ENCODE data around the gene NXPH4.

NXPH4 gene

GRCh38 chr12:57244312-57244696 is 27.7 kb downstream of the NXPH4 start:
- no peak for DNase-seq

- no peak for DNase-seq
Measured at GRCh38 chr12:57247041-57247440, 30.4 kb downstream of the NXPH4 start.

DNA sequence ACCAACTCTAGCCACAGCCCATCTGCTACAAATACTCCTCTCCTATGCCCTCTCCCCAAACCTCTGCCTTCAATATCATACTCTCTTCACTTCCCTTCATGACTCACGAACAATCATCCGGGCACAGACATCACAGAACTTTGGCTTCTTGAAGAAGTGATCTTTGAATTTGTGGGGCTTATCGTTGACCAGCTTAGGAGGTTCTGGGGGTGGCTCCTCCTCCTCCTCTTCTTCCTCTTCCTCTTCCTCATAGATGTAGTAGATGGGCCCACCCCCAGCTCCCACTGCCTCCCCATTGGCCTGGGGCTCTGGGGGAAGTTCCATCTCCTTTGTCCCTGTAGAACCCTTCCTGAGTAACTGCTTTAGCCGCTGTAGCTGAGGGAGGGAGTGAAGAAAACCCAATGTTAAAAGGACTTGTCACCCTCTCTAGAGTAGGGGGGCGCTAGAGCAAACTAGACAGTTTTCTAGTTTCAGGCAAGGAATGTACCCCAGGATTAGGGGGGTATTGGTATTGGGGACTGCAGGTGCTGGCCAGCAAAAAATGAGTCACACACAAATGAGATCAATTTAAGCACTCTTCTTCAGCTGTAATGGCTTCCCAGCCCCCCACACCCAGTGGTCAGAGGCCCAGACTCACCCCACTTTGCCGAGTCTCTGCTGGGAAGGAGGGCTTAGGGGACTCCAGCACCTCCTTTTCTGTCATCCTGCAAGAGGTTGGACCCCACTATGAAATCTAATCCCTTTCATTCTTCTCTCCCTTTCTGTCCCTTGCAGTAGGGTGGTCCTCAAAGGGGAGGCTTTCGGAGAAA is 32.5 kb downstream of the NXPH4 start:
- no peak for DNase-seq

DNA sequence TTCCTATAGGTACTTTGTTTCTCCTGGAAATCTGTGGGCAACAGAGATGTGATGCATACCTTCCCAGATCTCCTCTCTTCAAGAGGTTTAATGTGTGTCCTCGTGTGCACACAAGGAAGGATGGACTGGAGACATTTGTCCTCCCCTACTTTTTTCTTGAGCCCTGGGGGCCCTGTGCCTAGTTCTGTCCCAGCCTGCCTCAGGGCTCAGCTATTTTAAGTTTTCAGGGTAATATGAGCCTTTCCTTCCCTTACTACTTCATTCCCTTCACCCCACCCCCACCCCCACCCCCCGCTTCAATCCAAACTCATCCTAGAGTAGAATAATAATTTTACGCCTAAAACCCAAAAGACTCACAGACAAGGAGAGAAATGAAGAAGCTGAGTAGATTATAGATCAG is 33.9 kb downstream of the NXPH4 start:
- no peak for DNase-seq

GRCh38 chr12:57250956-57251355 is 34.4 kb downstream of the NXPH4 start, which contains the start of gene STAC3:
Gene STAC3 (minus strand): TSS chr12:57251187. CDS start chr12:57249636, 1,551 bp downstream.
- no peak for DNase-seq

- DNase-seq = no peak
Measured at GRCh38 chr12:57254506-57255280, 38.1 kb downstream of the NXPH4 start.

- DNase-seq = no peak
Measured at GRCh38 chr12:57255916-57256315, 39.3 kb downstream of the NXPH4 start.

DNA sequence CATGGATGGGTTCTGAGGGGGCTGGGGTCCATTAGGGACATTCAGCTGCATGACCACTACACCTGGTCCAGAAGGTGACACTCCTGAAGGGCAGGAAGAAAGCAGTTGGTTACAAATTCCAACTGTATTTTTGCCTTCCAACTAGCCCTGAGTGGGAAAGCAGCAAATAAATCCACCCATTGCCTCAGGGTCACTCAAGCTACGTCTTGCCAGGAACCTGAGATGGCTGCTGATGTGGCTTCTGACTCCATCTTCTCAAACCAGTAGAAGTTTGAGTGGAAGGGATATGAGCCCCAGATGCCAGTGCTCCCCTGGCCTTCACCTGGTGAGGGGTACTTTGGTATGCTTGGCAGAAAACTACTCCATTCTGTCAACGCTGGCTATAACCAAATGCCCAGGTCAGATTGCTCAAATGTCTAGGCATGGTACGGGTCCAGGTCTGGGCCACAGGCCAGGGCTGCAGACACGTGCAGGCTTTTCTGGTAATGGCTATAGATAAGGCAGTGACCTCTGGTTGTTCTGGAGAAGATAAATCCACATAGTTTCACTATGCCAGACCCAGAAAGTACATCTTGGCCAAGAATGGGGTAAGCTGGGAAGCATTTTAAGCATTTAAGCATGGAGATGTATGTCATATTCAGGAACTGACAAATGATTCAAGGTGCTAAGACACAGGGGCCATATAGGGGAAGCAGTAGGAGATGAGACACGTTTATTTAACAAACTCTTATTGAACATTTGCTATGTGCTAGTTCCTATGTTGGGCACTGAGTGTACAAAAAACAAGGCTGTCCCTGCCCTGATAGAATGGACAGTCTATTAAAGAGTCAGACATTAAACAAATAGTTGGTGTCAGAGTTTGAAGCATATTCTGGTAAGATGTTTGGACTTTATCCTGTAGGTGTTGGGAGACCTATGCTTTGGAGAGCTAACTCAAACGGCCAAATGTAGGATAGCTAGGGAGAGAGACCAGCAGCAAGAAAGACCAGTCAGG is 42.7 kb downstream of the NXPH4 start:
- no peak for DNase-seq

- no peak for DNase-seq
Measured at GRCh38 chr12:57260366-57260765, 43.8 kb downstream of the NXPH4 start.

DNA sequence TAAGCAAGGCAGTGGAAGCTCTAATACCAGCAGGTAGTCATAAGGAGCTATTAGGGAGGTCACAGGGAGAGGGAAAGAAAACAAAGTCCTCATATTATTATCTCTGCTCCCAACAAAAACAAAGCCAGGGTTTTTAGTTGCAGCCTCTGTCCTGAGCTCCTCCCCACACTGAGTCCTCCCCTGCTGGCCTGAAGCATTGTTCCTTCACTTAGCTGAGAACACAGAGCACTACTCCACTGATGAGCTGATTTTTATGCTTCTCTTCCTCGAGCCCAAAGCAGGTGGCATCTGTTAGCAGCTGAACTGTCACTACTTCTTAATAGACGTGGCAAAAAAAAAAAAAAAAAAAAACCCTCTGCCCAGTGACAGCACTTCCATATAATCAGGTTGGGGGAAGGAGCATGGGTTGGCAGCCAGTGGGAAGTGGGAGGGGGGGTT is 44.9 kb downstream of the NXPH4 start:
- DNase-seq = no peak

DNA sequence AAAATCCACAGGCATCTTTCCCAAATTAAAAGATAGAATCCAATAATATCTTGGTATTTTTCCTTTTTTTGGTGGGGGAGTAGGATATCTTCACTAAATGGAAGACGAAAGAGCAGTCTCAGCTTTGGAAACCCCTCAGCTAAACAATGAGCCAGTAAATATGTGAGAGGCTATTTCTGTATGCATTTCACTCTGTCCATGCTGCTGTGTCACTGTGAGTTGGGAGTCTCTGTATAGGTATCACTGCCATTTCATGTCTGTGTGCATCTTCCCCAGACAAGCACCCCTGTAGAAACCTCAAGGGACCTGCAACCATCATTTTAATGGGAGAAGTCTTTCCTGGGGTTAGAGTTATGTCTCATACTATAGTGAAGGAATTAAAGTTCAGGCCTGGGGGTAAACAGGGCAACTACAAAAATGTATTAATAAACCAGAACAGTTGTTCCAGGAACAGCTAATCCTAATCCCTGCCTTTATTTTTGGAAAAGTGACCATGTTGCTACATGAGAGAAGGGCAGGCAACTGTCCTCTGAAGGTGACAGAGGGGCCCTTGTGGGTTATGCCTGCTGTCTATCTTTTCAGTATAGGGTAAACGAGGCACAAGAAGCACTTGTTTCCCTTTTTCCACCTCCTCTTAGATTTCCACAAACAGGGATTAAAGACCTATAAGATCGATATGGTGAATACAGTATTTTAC is 45.7 kb downstream of the NXPH4 start:
- DNase-seq = no peak

DNA sequence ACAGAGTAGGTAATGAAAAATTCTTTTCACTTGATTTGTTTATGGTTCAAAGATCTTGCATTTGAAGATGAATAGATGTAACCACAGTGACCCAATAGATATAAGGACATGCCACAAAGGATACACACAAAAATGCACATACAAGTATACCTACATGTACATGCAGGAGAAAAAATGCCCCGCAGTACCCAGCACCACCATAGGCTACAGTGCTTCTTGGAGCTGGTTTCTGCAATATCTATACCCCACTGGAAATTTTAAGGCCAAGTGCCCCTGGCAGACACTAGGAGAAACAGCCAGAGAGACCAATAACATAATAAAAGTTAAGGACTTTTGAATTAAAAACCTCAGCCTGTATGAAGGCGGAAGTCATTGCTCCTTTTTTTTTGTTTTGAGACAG is 46.5 kb downstream of the NXPH4 start:
- DNase-seq = no peak

- no peak for DNase-seq
Measured at GRCh38 chr12:57266681-57267080, 50.1 kb downstream of the NXPH4 start.

DNA sequence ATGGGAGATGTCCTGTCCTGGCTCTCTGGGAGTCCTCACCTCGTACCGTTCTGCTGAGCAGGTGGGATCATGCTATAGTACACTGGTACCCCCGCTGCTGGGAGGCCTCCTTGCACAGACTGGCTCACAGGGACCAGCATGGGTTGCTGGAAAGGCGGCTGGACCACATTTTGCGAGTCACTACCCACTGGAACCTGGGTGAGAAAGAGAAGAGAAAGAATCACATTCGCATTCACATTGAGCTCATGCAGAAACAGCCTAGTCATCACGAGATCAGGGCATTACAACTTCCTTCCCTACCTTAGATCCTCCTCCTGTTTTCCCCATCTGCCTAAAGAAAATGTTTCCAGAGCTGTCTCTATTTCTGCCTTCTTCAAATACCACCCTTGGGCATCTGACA is 51.7 kb downstream of the NXPH4 start:
- no peak for DNase-seq

DNA sequence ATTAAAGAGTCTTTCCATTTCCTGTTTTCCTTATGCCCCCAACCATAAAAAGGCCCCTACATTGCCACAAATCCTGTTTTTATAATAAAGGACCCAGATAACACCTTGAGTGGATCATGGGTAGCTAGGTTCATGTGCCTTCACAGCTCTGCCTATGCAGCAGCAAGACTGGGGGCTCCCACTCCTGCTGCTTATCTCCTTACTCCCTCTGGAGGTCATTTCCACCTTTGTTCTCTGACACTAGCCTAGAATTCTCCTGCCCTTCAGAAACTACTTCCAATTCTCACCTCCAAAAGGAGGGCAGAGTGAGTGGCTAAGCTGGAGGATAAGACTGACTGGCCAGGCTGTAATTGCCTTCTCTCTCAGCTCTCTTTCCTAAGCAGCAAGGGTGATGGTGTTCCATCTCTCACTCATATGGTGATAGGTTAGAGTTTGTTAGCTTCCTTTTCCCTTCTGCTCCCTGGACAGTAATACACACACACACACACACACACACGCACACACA is 54.4 kb downstream of the NXPH4 start:
- DNase-seq = no peak

GRCh38 chr12:57272337-57273151 is 56.0 kb downstream of the NXPH4 start:
- no peak for DNase-seq

- no peak for DNase-seq
Measured at GRCh38 chr12:57273516-57273915, 56.9 kb downstream of the NXPH4 start.

All from cortex of kidney (tissue), 1 donor.